H1 (cell line): Measurements from ENCODE around the gene ANAPC5. TPM values are rescaled to one million over a fixed set of nuclear protein-coding genes. Genes with fewer than 3 reads are reported as not detected.

Experiments
- CTCF ChIA-PET: fragments of 300-600 bp; sonication (Branson Sonifier 250); formaldehyde crosslinking; loops from one replicate; lab custom pipeline; 2021; ENCODE audit not compliant: partially characterized antibody; lab: Charles Lee
- POLR2A ChIA-PET: fragments of 300-600 bp; sonication (Branson Sonifier 250); formaldehyde crosslinking; loops from one replicate; lab custom pipeline; 2021; ENCODE audit warnings: inconsistent platforms; ENCODE audit not compliant: partially characterized antibody; lab: Charles Lee
- DNase-seq, 2 experiments: peaks; one replicate each; pipeline versions ENCODE4 v3.0.0 to v3.0.0-alpha.2; 2010 to 2022; ENCODE audit warnings: low spot score in 2 of 2, low read depth in 1 of 2, mixed read lengths in 1 of 2
- FAIRE-seq: peaks from 2 replicates; lab custom pipeline; 2011; peaks lifted over from hg19 to GRCh38; lab: Jason Lieb, UNC
- H2AFZ ChIP-seq: 2 replicates; pipeline ENCODE4 v1.8.1; 2012; ENCODE audit warnings: low read length, inconsistent platforms
- H2AK5ac ChIP-seq: 2 replicates; pipeline ENCODE4 v1.6.1; 2013; ENCODE audit warnings: low read depth, low read length
- H2BK120ac ChIP-seq: replicated peaks from 2 replicates; pipeline ENCODE3; 2013; ENCODE audit warnings: low read depth, low read length, inconsistent platforms
- H2BK12ac ChIP-seq: 2 replicates; pipeline ENCODE4 v1.6.1; 2013; ENCODE audit warnings: low read depth, low read length
- H2BK15ac ChIP-seq: 2 replicates; pipeline ENCODE4 v1.6.1; 2013; ENCODE audit warnings: low read length
- H2BK20ac ChIP-seq: 2 replicates; pipeline ENCODE4 v1.6.1; 2013; ENCODE audit warnings: low read length
- H2BK5ac ChIP-seq: 2 replicates; pipeline ENCODE4 v1.6.1; 2013; ENCODE audit warnings: low read depth, low read length
- H3K14ac ChIP-seq: 2 replicates; pipeline ENCODE4 v1.6.1; 2013; ENCODE audit warnings: inconsistent platforms; ENCODE audit not compliant: insufficient read length
- H3K18ac ChIP-seq: 2 replicates; pipeline ENCODE4 v1.6.1; 2013; ENCODE audit warnings: low read length; ENCODE audit errors: extremely low read depth
- H3K23ac ChIP-seq: 2 replicates; pipeline ENCODE4 v1.6.1; 2013; ENCODE audit warnings: inconsistent platforms; ENCODE audit not compliant: insufficient read length
- H3K23me2 ChIP-seq: 2 replicates; pipeline ENCODE4 v1.6.1; 2013; ENCODE audit warnings: low read depth, low read length
- H3K27ac ChIP-seq: 2 replicates; pipeline ENCODE4 v1.6.1; 2011; ENCODE audit warnings: low read depth, low read length, inconsistent platforms
- H3K27me3 ChIP-seq, 4 experiments: replicated peaks in 1 of 4; 1 replicate in 1 of 4; 2 replicates in 3 of 4; pipeline versions ENCODE4 v1.6.1 to v1.8.1; 2011 to 2013; ENCODE audit warnings: low read length in 3 of 4, mild to moderate bottlenecking in 3 of 4, inconsistent platforms in 2 of 4, mixed read lengths in 2 of 4, moderate library complexity in 1 of 4; ENCODE audit not compliant: control insufficient read depth in 3 of 4, insufficient read depth in 3 of 4; ENCODE audit errors: extremely low read depth in 1 of 4
- H3K36me3 ChIP-seq, 4 experiments: 2 replicates each; pipeline versions ENCODE4 v1.6.1 to v1.8.1; 2011 to 2013; ENCODE audit warnings: mild to moderate bottlenecking in 4 of 4, low read length in 3 of 4, moderate library complexity in 2 of 4, control low read depth in 1 of 4, inconsistent platforms in 1 of 4; ENCODE audit not compliant: insufficient read depth in 4 of 4, control insufficient read depth in 2 of 4
- H3K4ac ChIP-seq: replicated peaks from 2 replicates; pipeline ENCODE3; 2013; ENCODE audit warnings: low read length, low read depth, mixed read lengths, inconsistent platforms; ENCODE audit not compliant: insufficient read length
- H3K4me1 ChIP-seq, 4 experiments: replicated peaks in 1 of 4; 1 replicate in 1 of 4; 2 replicates in 3 of 4; pipeline versions ENCODE4 v1.6.1 to v1.8.1; 2011 to 2013; ENCODE audit warnings: low read length in 3 of 4, inconsistent platforms in 2 of 4, mixed read lengths in 1 of 4; ENCODE audit not compliant: insufficient read depth in 4 of 4, control insufficient read depth in 3 of 4
- H3K4me2 ChIP-seq, 2 experiments: 2 replicates each; pipeline versions ENCODE4 v1.6.1 to v1.8.1; 2011 to 2013; ENCODE audit warnings: low read depth in 2 of 2, low read length in 2 of 2, control low read depth in 1 of 2, inconsistent platforms in 1 of 2, mild to moderate bottlenecking in 1 of 2; ENCODE audit not compliant: insufficient read depth in 1 of 2
- H3K4me3 ChIP-seq, 4 experiments: fragments of 200-600, 300-600 bp in 1 of 4; sonication (generic), shearing (Covaris generic), sonication (Bioruptor Twin) in 1 of 4; 2 replicates each; pipeline versions ENCODE4 v1.5.1 to v1.8.1; 2011 to 2016; ENCODE audit warnings: low read length in 4 of 4, low read depth in 3 of 4, control low read depth in 2 of 4, inconsistent platforms in 2 of 4, mild to moderate bottlenecking in 2 of 4, mixed read lengths in 1 of 4, moderate library complexity in 1 of 4; ENCODE audit not compliant: insufficient read depth in 2 of 4; ENCODE audit errors: extremely low read depth in 1 of 4
- H3K56ac ChIP-seq: replicated peaks from 2 replicates; pipeline ENCODE3; 2013; ENCODE audit warnings: low read depth, mild to moderate bottlenecking, mixed read lengths, low read length, inconsistent platforms; ENCODE audit not compliant: insufficient read length
- H3K79me1 ChIP-seq: 2 replicates; pipeline ENCODE4 v1.6.1; 2013; ENCODE audit warnings: low read depth, low read length, control low read depth
- H3K79me2 ChIP-seq, 2 experiments: 2 replicates each; pipeline versions ENCODE4 v1.6.1 to v1.8.1; 2012 to 2013; ENCODE audit warnings: low read length in 2 of 2, mild to moderate bottlenecking in 2 of 2, inconsistent platforms in 1 of 2; ENCODE audit not compliant: insufficient read depth in 2 of 2, control insufficient read depth in 1 of 2
- H3K9ac ChIP-seq, 4 experiments: replicated peaks in 1 of 4; 1 replicate in 1 of 4; 2 replicates in 3 of 4; pipeline versions ENCODE4 v1.6.1 to v1.8.1; 2011 to 2013; ENCODE audit warnings: low read depth in 3 of 4, low read length in 3 of 4, control low read depth in 2 of 4, mild to moderate bottlenecking in 2 of 4, moderate library complexity in 2 of 4, inconsistent platforms in 1 of 4; ENCODE audit errors: extremely low read depth in 1 of 4
- H3K9me3 ChIP-seq, 2 experiments: 2 replicates each; pipeline versions ENCODE4 v1.6.1 to v1.8.1; 2012 to 2013; ENCODE audit warnings: mild to moderate bottlenecking in 2 of 2, moderate library complexity in 2 of 2, control low read depth in 1 of 2, inconsistent platforms in 1 of 2, low read depth in 1 of 2, low read length in 1 of 2, mixed read lengths in 1 of 2; ENCODE audit not compliant: insufficient read depth in 2 of 2
- H4K20me1 ChIP-seq, 2 experiments: replicated peaks in 1 of 2; 2 replicates each; pipeline versions ENCODE3 to v1.8.1; 2011 to 2013; ENCODE audit warnings: inconsistent platforms in 2 of 2, low read length in 2 of 2, mild to moderate bottlenecking in 1 of 2; ENCODE audit not compliant: insufficient read depth in 2 of 2, control insufficient read depth in 1 of 2
- H4K5ac ChIP-seq: 2 replicates; pipeline ENCODE4 v1.6.1; 2013; ENCODE audit warnings: low read length, low read depth, mixed read lengths, inconsistent platforms; ENCODE audit not compliant: insufficient read length
- H4K8ac ChIP-seq: 2 replicates; pipeline ENCODE4 v1.8.0; 2013; ENCODE audit warnings: mild to moderate bottlenecking, moderate library complexity, low read length, inconsistent platforms; ENCODE audit not compliant: insufficient read depth; ENCODE audit errors: extremely low read depth
- H4K91ac ChIP-seq: replicated peaks from 2 replicates; pipeline ENCODE3; 2013; ENCODE audit warnings: low read length, mixed read lengths, inconsistent platforms; ENCODE audit not compliant: insufficient read length
- CBX8 ChIP-seq: fragments of 300-800, 300-1000 bp; sonication (generic); IDR thresholded peaks from 2 replicates; pipeline ENCODE4 v1.7.1; 2016; ENCODE audit warnings: low read depth, low read length, borderline replicate concordance
- CEBPB ChIP-seq: IDR thresholded peaks from 2 replicates; pipeline ENCODE4 v1.6.1; 2012; ENCODE audit warnings: low read depth, low read length
- EP300 ChIP-seq, 2 experiments: IDR thresholded peaks; 1 replicate in 1 of 2; 2 replicates in 1 of 2; pipeline ENCODE4 v1.6.1; 2011 to 2012; ENCODE audit warnings: low read depth in 2 of 2, low read length in 2 of 2, mild to moderate bottlenecking in 2 of 2, borderline replicate concordance in 1 of 2, inconsistent platforms in 1 of 2, moderate library complexity in 1 of 2
- JUND ChIP-seq: IDR thresholded peaks from 2 replicates; pipeline ENCODE4 v1.6.1; 2011; ENCODE audit warnings: mild to moderate bottlenecking, improper control_type of control experiment, low read length
- KDM1A ChIP-seq: fragments of 200-600, 300-600 bp; sonication (generic); IDR thresholded peaks from 2 replicates; pipeline ENCODE4 v1.7.1; 2016; ENCODE audit warnings: mild to moderate bottlenecking, low read length, borderline replicate concordance
- RFX5 ChIP-seq: IDR thresholded peaks from 2 replicates; pipeline ENCODE4 v1.6.1; 2011; ENCODE audit warnings: low read depth, low read length, improper control_type of control experiment, borderline replicate concordance
- SIRT6 ChIP-seq: IDR thresholded peaks from one replicate; pipeline ENCODE4 v1.7.1; 2012; ENCODE audit warnings: low read length, inconsistent platforms
- SP1 ChIP-seq: IDR thresholded peaks from 2 replicates; pipeline ENCODE4 v1.6.1; 2011; ENCODE audit warnings: low read depth, low read length
- TAF7 ChIP-seq: optimal IDR thresholded peaks from 2 replicates; pipeline ENCODE3; 2011; ENCODE audit warnings: low read depth, mild to moderate bottlenecking, inconsistent platforms, low read length, moderate library complexity, borderline replicate concordance
- TBP ChIP-seq: IDR thresholded peaks from 2 replicates; pipeline ENCODE4 v1.6.1; 2011; ENCODE audit warnings: low read depth, low read length, improper control_type of control experiment
- ZNF274 ChIP-seq: IDR thresholded peaks from 2 replicates; pipeline ENCODE4 v1.7.0; 2012; ENCODE audit warnings: low read length, borderline replicate concordance; ENCODE audit errors: extremely low read depth
- WGBS, 2 experiments: shearing (Covaris generic) in 1 of 2; methylation state at CpG; one replicate each; pipeline versions ENCODE4 v1.1.6 to v1.1.7; 2013 to 2015; ENCODE audit warnings: low lambda C conversion rate in 2 of 2, mixed read lengths in 2 of 2, inconsistent platforms in 1 of 2, low coverage in 1 of 2, missing lambda C conversion rate in 1 of 2; ENCODE audit not compliant: insufficient replicate concordance in 2 of 2, insufficient coverage in 1 of 2, insufficient read length in 1 of 2; ENCODE audit errors: extremely low coverage in 1 of 2, missing lambda C conversion rate in 1 of 2; 5-methylcytosine and 5-hydroxymethylcytosine counted together
- polyA plus RNA-seq, 7 experiments: library from polyadenylated mRNA; depleted of rRNA in 3 of 7; stranded (reverse) in 5 of 7; unstranded in 2 of 7; fragments of >200 nt in 5 of 7; fragments of 200-250 nt in 2 of 7; gene quantifications; 1 replicate in 5 of 7; 2 replicates in 1 of 7; 4 replicates in 1 of 7; pipeline versions ENCODE4 v1.2.1 to v1.2.3, GENCODE V29; 2011 to 2013; ENCODE audit warnings: missing spikeins in 2 of 7, mixed read lengths in 2 of 7
- total RNA-seq: library from RNA; stranded (reverse); fragmentation: NEBNext Ultra II Directional; extraction: Animal tissue kit (Norgen Biotek cat#: 25700); gene quantifications from 2 replicates; pipeline ENCODE4 v1.2.1, GENCODE V29; 2021
- TF ChIP-seq, protein P1 (sequence below): IDR thresholded peaks from 2 replicates; pipeline ENCODE4 v1.6.1; 2011; ENCODE audit warnings: low read depth, mild to moderate bottlenecking, low read length; ENCODE audit not compliant: insufficient read depth

The ANAPC5 gene
- total and polyA plus RNA-seq, 2 of the 8 experiments (the other 6 are each of a cell fraction or from before 2014, with no cell fraction given), result 103 to 127 TPM

DNA sequence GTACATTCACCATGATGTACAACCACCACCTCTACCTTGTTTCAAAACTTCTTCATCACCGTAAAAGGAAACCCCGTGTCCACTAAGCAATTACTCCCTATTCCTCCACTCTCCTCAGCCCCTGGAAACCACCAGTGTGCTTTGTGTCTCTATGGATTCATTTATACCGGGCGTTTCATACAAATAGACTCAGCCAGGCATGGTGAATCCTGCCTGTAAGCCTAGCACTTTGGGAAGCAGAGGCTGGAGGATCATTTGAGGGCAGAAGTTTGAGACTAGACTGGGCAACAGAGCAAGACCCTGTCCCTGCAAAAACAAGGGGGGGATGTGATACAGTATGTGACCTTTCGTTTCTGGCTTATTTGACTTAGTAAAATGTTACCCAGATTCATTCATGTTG is 26.5 kb upstream of the ANAPC5 start:
- 86% methylated on average over 5 of the region's 5 CpGs; no CpG with 5 or more reads in 1 of the 2 experiments for WGBS, 2 experiments
- H3K18ac ChIP-seq, result no peak overlapping the region
- no peak overlapping the region for H2BK20ac ChIP-seq
- no peak overlapping the region for H4K5ac ChIP-seq
- no peaks in the 10 kb centered on the region for H3K36me3 ChIP-seq
- no peaks in the 10 kb centered on the region for H4K20me1 ChIP-seq
- H3K4me3 ChIP-seq, result no peak overlapping the region
- H2BK12ac ChIP-seq, result no peak overlapping the region
- no peaks in the 10 kb centered on the region for H3K4me1 ChIP-seq
- H3K79me2 ChIP-seq, result no peaks in the 10 kb centered on the region
- H3K14ac ChIP-seq, result no peak overlapping the region
- no peak overlapping the region for H3K27ac ChIP-seq
- H2BK15ac ChIP-seq, result no peak overlapping the region
- no peak overlapping the region for H3K4ac ChIP-seq
- H3K4me2 ChIP-seq, result no peak overlapping the region
- H3K9me3 ChIP-seq, result peaks cover 0 to 2% of the 10 kb centered on the region in 2 experiments; a peak in 1 of 4 replicates
- no peaks in the 10 kb centered on the region for H3K79me1 ChIP-seq
- no peak overlapping the region for H2AFZ ChIP-seq
- no peak overlapping the region for H2AK5ac ChIP-seq
- no peaks in the 10 kb centered on the region for H3K27me3 ChIP-seq
- CTCF ChIA-PET, result interaction anchor here (1.1 kb wide), 2 partner anchors 11 to 27 kb away, joined by 3 read pairs; partner anchors contain the start of gene ANAPC5
- POLR2A ChIA-PET, result no interaction called here
- H2BK120ac ChIP-seq, result no peak overlapping the region
- no peak for FAIRE-seq
- DNase-seq, result no peak
- no peak overlapping the region for H3K23ac ChIP-seq
- no peak overlapping the region for H3K56ac ChIP-seq
- no peak overlapping the region for H4K8ac ChIP-seq
- H2BK5ac ChIP-seq, result no peak overlapping the region
- H3K23me2 ChIP-seq, result no peaks in the 10 kb centered on the region
- H4K91ac ChIP-seq, result no peak overlapping the region
- no peak overlapping the region for H3K9ac ChIP-seq
- TF ChIP-seq TBP (no peak), SP1 (no peak), CBX8 (no peak), SIRT6 (no peak), KDM1A (no peak), CEBPB (no peak), JUND (no peak), RFX5 (no peak), EP300 (IDR thresholded peaks at IDR 0.05; ENCODE audit: borderline replicate concordance in 1 of 2, low read depth in 2 of 2, low read length in 2 of 2) (no peak), ZNF274 (no peak), TAF7 (no peak)
- TF ChIP-seq, protein P1, sequence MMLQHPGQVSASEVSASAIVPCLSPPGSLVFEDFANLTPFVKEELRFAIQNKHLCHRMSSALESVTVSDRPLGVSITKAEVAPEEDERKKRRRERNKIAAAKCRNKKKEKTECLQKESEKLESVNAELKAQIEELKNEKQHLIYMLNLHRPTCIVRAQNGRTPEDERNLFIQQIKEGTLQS, result no peak
